ENCODE measurements around the gene CDCP1.
"Not testable (repeated sequence)": the region's sequence is repeated elsewhere in the genome, so short reads cannot be mapped to it uniquely, and the experiment has no call there.

Gene CDCP1

GRCh38 chr3:45084361-45084760 is 61.8 kb downstream of the CDCP1 start:
- H3K9me3 Mint-ChIP-seq = peaks cover 2% of the 10 kb centered on the region
- H3K36me3 Mint-ChIP-seq (ENCODE audit: low read depth) = no peaks in the 10 kb centered on the region
- H3K4me3 Mint-ChIP-seq = no peak overlapping the region
- no peaks in the 10 kb centered on the region for H3K27me3 Mint-ChIP-seq
- no peak for DNase-seq
- no peak overlapping the region for H3K27ac Mint-ChIP-seq
- peaks cover 7% of the 10 kb centered on the region for H3K4me1 Mint-ChIP-seq (ENCODE audit: low read depth)

- Mint-ChIP-seq H3K27me3 (no peaks in the 10 kb centered on the region), H3K4me1 (ENCODE audit: low read depth) (no peaks in the 10 kb centered on the region), H3K9me3 (peaks cover 2% of the 10 kb centered on the region), H3K36me3 (ENCODE audit: low read depth) (no peaks in the 10 kb centered on the region), H3K27ac (no peak overlapping the region), H3K4me3 (no peak overlapping the region)
- DNase-seq = no peak
Observed at GRCh38 chr3:45083023-45083422, 63.2 kb downstream of the CDCP1 start.

GRCh38 chr3:45082142-45082538 is 64.0 kb downstream of the CDCP1 start:
- Mint-ChIP-seq H3K27ac (no peak overlapping the region), H3K4me3 (no peak overlapping the region), H3K27me3 (no peaks in the 10 kb centered on the region), H3K9me3 (peaks cover 2% of the 10 kb centered on the region), H3K4me1 (ENCODE audit: low read depth) (no peaks in the 10 kb centered on the region), H3K36me3 (ENCODE audit: low read depth) (no peaks in the 10 kb centered on the region)
- DNase-seq = no peak

GRCh38 chr3:45081506-45082141 is 64.6 kb downstream of the CDCP1 start:
- peaks cover 2% of the 10 kb centered on the region for H3K9me3 Mint-ChIP-seq
- H3K4me1 Mint-ChIP-seq (ENCODE audit: low read depth) = no peaks in the 10 kb centered on the region
- peaks cover 3% of the 10 kb centered on the region for H3K27me3 Mint-ChIP-seq
- no peak overlapping the region for H3K4me3 Mint-ChIP-seq
- DNase-seq = no peak
- no peaks in the 10 kb centered on the region for H3K36me3 Mint-ChIP-seq (ENCODE audit: low read depth)
- H3K27ac Mint-ChIP-seq = no peak overlapping the region

GRCh38 chr3:45080824-45081223 is 65.4 kb downstream of the CDCP1 start:
- Mint-ChIP-seq H3K36me3 (ENCODE audit: low read depth) (no peaks in the 10 kb centered on the region), H3K4me1 (ENCODE audit: low read depth) (no peaks in the 10 kb centered on the region), H3K27me3 (peaks cover 3% of the 10 kb centered on the region), H3K4me3 (no peak overlapping the region), H3K9me3 (peaks cover 2% of the 10 kb centered on the region), H3K27ac (no peak overlapping the region)
- DNase-seq = no peak

GRCh38 chr3:45079715-45080114 is 66.5 kb downstream of the CDCP1 start:
- Mint-ChIP-seq H3K27ac (no peak overlapping the region), H3K4me1 (ENCODE audit: low read depth) (no peaks in the 10 kb centered on the region)
- DNase-seq = no peak

GRCh38 chr3:45078910-45079522 is 67.2 kb downstream of the CDCP1 start:
- no peak for DNase-seq
- no peaks in the 10 kb centered on the region for H3K4me1 Mint-ChIP-seq (ENCODE audit: low read depth)
- H3K4me3 Mint-ChIP-seq = no peak overlapping the region
- no peak overlapping the region for H3K27ac Mint-ChIP-seq
- H3K36me3 Mint-ChIP-seq (ENCODE audit: low read depth) = no peaks in the 10 kb centered on the region
- peaks cover 2% of the 10 kb centered on the region for H3K9me3 Mint-ChIP-seq
- peaks cover 6% of the 10 kb centered on the region for H3K27me3 Mint-ChIP-seq

More at GRCh38 chr3:45079715-45080114, 66.5 kb downstream of the CDCP1 start:
- H3K9me3 Mint-ChIP-seq = peaks cover 2% of the 10 kb centered on the region
- H3K4me3 Mint-ChIP-seq = no peak overlapping the region
- peaks cover 3% of the 10 kb centered on the region for H3K27me3 Mint-ChIP-seq
- H3K36me3 Mint-ChIP-seq (ENCODE audit: low read depth) = no peaks in the 10 kb centered on the region

GRCh38 chr3:45078256-45078655 is 67.9 kb downstream of the CDCP1 start:
- H3K4me1 Mint-ChIP-seq (ENCODE audit: low read depth); H3K9me3 Mint-ChIP-seq; H3K27me3 Mint-ChIP-seq; H3K36me3 Mint-ChIP-seq (ENCODE audit: low read depth); DNase-seq; H3K27ac Mint-ChIP-seq; H3K4me3 Mint-ChIP-seq: not testable (repeated sequence)

GRCh38 chr3:45075821-45076625 is 70.2 kb downstream of the CDCP1 start:
- Mint-ChIP-seq H3K9me3 (peaks cover 2% of the 10 kb centered on the region), H3K27me3 (peaks cover 9% of the 10 kb centered on the region), H3K4me1 (ENCODE audit: low read depth) (no peaks in the 10 kb centered on the region), H3K36me3 (ENCODE audit: low read depth) (no peaks in the 10 kb centered on the region), H3K4me3 (no peak overlapping the region), H3K27ac (no peak overlapping the region)
- DNase-seq = no peak

- H3K36me3 Mint-ChIP-seq (ENCODE audit: low read depth) = no peaks in the 10 kb centered on the region
- DNase-seq = no peak
- no peak overlapping the region for H3K27ac Mint-ChIP-seq
- peaks cover 12% of the 10 kb centered on the region for H3K27me3 Mint-ChIP-seq
- H3K9me3 Mint-ChIP-seq = no peaks in the 10 kb centered on the region
- no peak overlapping the region for H3K4me3 Mint-ChIP-seq
- H3K4me1 Mint-ChIP-seq (ENCODE audit: low read depth) = peaks cover 9% of the 10 kb centered on the region
Observed at GRCh38 chr3:45071075-45071474, 75.1 kb downstream of the CDCP1 start.

GRCh38 chr3:45067941-45068340 is 78.2 kb downstream of the CDCP1 start:
- no peak for DNase-seq
- Mint-ChIP-seq H3K27me3 (peaks cover 6% of the 10 kb centered on the region), H3K9me3 (no peaks in the 10 kb centered on the region), H3K4me3 (no peak overlapping the region), H3K4me1 (ENCODE audit: low read depth) (peaks cover 27% of the 10 kb centered on the region), H3K27ac (no peak overlapping the region), H3K36me3 (ENCODE audit: low read depth) (no peaks in the 10 kb centered on the region)

- DNase-seq = no peak
- Mint-ChIP-seq H3K4me3 (no peak overlapping the region), H3K27ac (no peak overlapping the region), H3K27me3 (peaks cover 6% of the 10 kb centered on the region), H3K4me1 (ENCODE audit: low read depth) (peaks cover 27% of the 10 kb centered on the region), H3K36me3 (ENCODE audit: low read depth) (no peaks in the 10 kb centered on the region), H3K9me3 (no peaks in the 10 kb centered on the region)
Observed at GRCh38 chr3:45067486-45067885, 78.7 kb downstream of the CDCP1 start.

- no peak overlapping the region for H3K27ac Mint-ChIP-seq
- no peaks in the 10 kb centered on the region for H3K9me3 Mint-ChIP-seq
- H3K27me3 Mint-ChIP-seq = peaks cover 6% of the 10 kb centered on the region
- H3K4me1 Mint-ChIP-seq (ENCODE audit: low read depth) = peaks cover 27% of the 10 kb centered on the region
- no peak for DNase-seq
- H3K4me3 Mint-ChIP-seq = no peak overlapping the region
- H3K36me3 Mint-ChIP-seq (ENCODE audit: low read depth) = no peaks in the 10 kb centered on the region
Observed at GRCh38 chr3:45066109-45066801, 79.9 kb downstream of the CDCP1 start.

- Mint-ChIP-seq H3K27me3 (peaks cover 6% of the 10 kb centered on the region), H3K27ac (peak overlapping the region; percentile 90)
Observed at GRCh38 chr3:45065373-45065720, 80.8 kb downstream of the CDCP1 start.

More at GRCh38 chr3:45065373-45065720, 80.8 kb downstream of the CDCP1 start:
- Mint-ChIP-seq H3K4me3 (no peak overlapping the region), H3K9me3 (no peaks in the 10 kb centered on the region), H3K4me1 (ENCODE audit: low read depth) (peaks cover 27% of the 10 kb centered on the region), H3K36me3 (ENCODE audit: low read depth) (no peaks in the 10 kb centered on the region)
- DNase-seq = no peak
